Measurements from ENCODE around the gene CASP8AP2.

Gene CASP8AP2

GRCh38 chr6:89886378-89887120 lies 56.9 kb downstream of the CASP8AP2 start:
- H3K4me2 ChIP-seq (ENCODE audit: low read length): no peak overlapping the region
- TF ChIP-seq CTCF (IDR thresholded peaks at IDR 0.05; ENCODE audit: low read length) (no peak), EZH2 (IDR thresholded peaks at IDR 0.05; ENCODE audit: borderline replicate concordance, low read length) (no peak)
- H3F3A ChIP-seq (ENCODE audit: insufficient read depth, low read length): no peaks in the 10 kb centered on the region
- no peak overlapping the region for H2AFZ ChIP-seq (ENCODE audit: low read length)
- no peak overlapping the region for H3K27ac ChIP-seq (ENCODE audit: low read depth, low read length, poor library complexity, severe bottlenecking)
- no peaks in the 10 kb centered on the region for H3K79me2 ChIP-seq (ENCODE audit: insufficient read depth, low read length)
- no peaks in the 10 kb centered on the region for H3K36me3 ChIP-seq (ENCODE audit: insufficient read depth, low read length)
- no peaks in the 10 kb centered on the region for H3K4me1 ChIP-seq (ENCODE audit: insufficient read depth, low read length, severe bottlenecking)
- H3K27me3 ChIP-seq (ENCODE audit: insufficient read depth, low read length): no peaks in the 10 kb centered on the region; the same call in 1 of the 2 replicates
- H4K20me1 ChIP-seq (ENCODE audit: insufficient read depth, low read length): no peaks in the 10 kb centered on the region
- H3K4me3 ChIP-seq (ENCODE audit: low read depth, low read length, poor library complexity, severe bottlenecking): no peak overlapping the region
- no peak overlapping the region for H3K9ac ChIP-seq (ENCODE audit: low read length)
- no peaks in the 10 kb centered on the region for H3K9me3 ChIP-seq (ENCODE audit: low read length)
- H3K9me2 ChIP-seq (ENCODE audit: low read depth, low read length): no peaks in the 10 kb centered on the region

- no peak for TF ChIP-seq CTCF (IDR thresholded peaks at IDR 0.05; ENCODE audit: low read length)
- TF ChIP-seq EZH2 (IDR thresholded peaks at IDR 0.05; ENCODE audit: borderline replicate concordance, low read length): no peak
- Histone ChIP-seq H3K9me2 (ENCODE audit: low read depth, low read length) (no peaks in the 10 kb centered on the region), H3K4me3 (ENCODE audit: low read depth, low read length, poor library complexity, severe bottlenecking) (no peak overlapping the region), H3K36me3 (ENCODE audit: insufficient read depth, low read length) (no peaks in the 10 kb centered on the region), H3F3A (ENCODE audit: insufficient read depth, low read length) (no peaks in the 10 kb centered on the region), H3K27me3 (ENCODE audit: insufficient read depth, low read length) (no peaks in the 10 kb centered on the region; the same call in 1 of the 2 replicates), H3K9ac (ENCODE audit: low read length) (no peak overlapping the region), H4K20me1 (ENCODE audit: insufficient read depth, low read length) (no peaks in the 10 kb centered on the region), H3K27ac (ENCODE audit: low read depth, low read length, poor library complexity, severe bottlenecking) (no peak overlapping the region), H3K79me2 (ENCODE audit: insufficient read depth, low read length) (no peaks in the 10 kb centered on the region), H2AFZ (ENCODE audit: low read length) (no peak overlapping the region), H3K4me1 (ENCODE audit: insufficient read depth, low read length, severe bottlenecking) (no peaks in the 10 kb centered on the region), H3K4me2 (ENCODE audit: low read length) (no peak overlapping the region), H3K9me3 (ENCODE audit: low read length) (no peaks in the 10 kb centered on the region)
Measured at GRCh38 chr6:89887452-89888137, 57.9 kb downstream of the CASP8AP2 start.

GRCh38 chr6:89888138-89888514 lies 58.4 kb downstream of the CASP8AP2 start:
- Histone ChIP-seq H3K9me3 (ENCODE audit: low read length) (no peaks in the 10 kb centered on the region), H2AFZ (ENCODE audit: low read length) (no peak overlapping the region), H3K4me1 (ENCODE audit: insufficient read depth, low read length, severe bottlenecking) (no peaks in the 10 kb centered on the region), H3F3A (ENCODE audit: insufficient read depth, low read length) (no peaks in the 10 kb centered on the region), H3K36me3 (ENCODE audit: insufficient read depth, low read length) (no peaks in the 10 kb centered on the region), H4K20me1 (ENCODE audit: insufficient read depth, low read length) (no peaks in the 10 kb centered on the region), H3K9ac (ENCODE audit: low read length) (no peak overlapping the region), H3K4me2 (ENCODE audit: low read length) (no peak overlapping the region), H3K79me2 (ENCODE audit: insufficient read depth, low read length) (no peaks in the 10 kb centered on the region), H3K27ac (ENCODE audit: low read depth, low read length, poor library complexity, severe bottlenecking) (no peak overlapping the region), H3K9me2 (ENCODE audit: low read depth, low read length) (no peaks in the 10 kb centered on the region), H3K27me3 (ENCODE audit: insufficient read depth, low read length) (no peaks in the 10 kb centered on the region; the same call in 1 of the 2 replicates), H3K4me3 (ENCODE audit: low read depth, low read length, poor library complexity, severe bottlenecking) (no peak overlapping the region)
- TF ChIP-seq EZH2 (IDR thresholded peaks at IDR 0.05; ENCODE audit: borderline replicate concordance, low read length): no peak

All from OCI-LY1 (cell line).